ENCODE measurements around the gene HES3. TPM values are rescaled to one million over a fixed set of nuclear protein-coding genes. Genes with fewer than 3 reads are reported as not detected.
A peak's percentile ranks its signal among the peaks of the same experiment; 100 is the strongest.

HES3 gene
- not detected for polyA plus RNA-seq (ENCODE audit: insufficient read length in 4 of 4)

DNA sequence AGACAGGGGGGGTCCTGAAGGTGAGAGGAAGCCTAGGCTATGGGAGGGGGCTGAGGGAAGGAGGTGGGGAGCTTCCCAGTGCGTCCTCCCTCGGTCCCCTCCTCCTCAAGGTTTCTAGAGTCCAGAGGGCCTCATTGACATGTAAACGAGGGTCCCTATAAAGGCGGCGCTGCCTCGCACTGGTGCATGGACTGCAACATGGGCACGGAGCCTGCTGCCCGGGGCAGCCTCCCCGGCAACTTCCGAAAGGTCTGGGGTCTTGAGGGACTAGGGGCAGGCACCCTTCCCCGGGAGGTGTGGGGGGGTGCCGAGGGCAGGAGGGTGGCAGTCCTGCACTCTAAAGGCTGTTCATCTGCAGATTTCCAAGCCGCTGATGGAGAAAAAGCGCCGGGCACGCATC is at the start of gene HES3:
Gene HES3 (plus strand): TSS at position 187 of the 400 bp plus-strand sequence. CDS start 187 bp downstream, at position 374.
- no peak for DNase-seq (ENCODE audit: low read depth in 4 of 4, low spot score in 3 of 4)

DNA sequence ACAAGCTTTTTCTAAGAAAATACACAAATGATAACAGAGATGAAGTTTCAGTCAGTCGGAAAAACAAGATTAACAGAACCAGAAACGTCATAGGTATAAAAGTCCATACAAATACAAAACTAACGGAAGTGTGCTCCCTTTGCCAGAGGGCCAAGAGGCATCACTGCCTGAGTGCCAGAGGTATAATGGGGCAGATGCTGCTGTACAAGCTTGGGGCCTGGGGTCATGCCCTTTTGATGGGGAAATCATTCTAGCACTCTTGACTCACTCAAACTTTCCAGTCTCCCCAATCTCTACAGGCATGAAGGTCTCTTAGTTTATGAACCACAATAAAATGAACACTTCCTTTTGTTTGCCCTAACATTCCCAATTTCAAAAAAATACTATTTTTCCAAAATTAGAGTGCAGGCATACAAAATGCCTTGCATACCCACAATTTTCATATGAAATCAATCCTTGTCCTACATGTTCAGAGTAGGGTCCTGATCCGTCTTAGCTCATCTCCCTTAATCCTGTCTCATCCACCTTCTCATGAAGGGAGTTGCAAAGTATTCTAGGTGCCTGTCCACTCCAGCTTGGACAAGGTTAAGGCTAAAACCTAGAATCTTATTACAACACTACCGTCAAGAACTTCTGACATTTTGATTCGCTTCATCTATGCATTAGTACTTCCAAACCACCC is 46.1 kb upstream of the HES3 start:
- no peak for DNase-seq (ENCODE audit: low read depth in 4 of 4, low spot score in 3 of 4)

DNA sequence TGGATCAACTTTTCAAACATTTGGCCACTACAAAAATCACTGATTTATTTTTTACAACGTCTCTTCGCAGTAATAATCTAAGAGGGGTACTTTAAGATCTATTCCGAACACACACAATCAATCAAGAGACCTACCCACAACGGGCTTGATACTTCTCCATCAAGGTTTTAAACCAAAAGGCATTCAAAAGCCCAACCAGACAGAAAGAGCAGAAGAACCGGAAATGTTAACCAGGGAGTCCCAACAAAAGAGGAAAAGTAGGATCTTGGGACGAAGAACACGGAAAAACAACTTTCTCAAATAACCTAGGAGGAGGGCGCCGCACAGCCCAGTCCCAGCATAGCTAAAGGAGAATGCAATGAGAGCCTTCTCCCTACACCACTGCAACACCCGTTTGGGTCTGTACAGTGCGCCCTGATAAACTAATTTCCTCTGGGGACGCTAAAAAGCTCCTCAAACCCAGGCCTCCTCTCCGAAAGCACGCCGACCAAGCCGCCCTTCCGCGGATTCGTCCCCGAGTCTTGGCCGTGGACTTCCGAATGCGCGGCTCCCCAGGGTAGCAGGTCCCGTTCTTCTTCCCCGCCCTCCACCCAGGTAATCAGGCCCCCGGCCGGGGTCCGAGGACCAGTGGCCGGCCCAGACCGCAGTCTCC is 45.2 kb upstream of the HES3 start:
- DNase-seq (ENCODE audit: low read depth in 4 of 4, low spot score in 3 of 4) = no peak

DNA sequence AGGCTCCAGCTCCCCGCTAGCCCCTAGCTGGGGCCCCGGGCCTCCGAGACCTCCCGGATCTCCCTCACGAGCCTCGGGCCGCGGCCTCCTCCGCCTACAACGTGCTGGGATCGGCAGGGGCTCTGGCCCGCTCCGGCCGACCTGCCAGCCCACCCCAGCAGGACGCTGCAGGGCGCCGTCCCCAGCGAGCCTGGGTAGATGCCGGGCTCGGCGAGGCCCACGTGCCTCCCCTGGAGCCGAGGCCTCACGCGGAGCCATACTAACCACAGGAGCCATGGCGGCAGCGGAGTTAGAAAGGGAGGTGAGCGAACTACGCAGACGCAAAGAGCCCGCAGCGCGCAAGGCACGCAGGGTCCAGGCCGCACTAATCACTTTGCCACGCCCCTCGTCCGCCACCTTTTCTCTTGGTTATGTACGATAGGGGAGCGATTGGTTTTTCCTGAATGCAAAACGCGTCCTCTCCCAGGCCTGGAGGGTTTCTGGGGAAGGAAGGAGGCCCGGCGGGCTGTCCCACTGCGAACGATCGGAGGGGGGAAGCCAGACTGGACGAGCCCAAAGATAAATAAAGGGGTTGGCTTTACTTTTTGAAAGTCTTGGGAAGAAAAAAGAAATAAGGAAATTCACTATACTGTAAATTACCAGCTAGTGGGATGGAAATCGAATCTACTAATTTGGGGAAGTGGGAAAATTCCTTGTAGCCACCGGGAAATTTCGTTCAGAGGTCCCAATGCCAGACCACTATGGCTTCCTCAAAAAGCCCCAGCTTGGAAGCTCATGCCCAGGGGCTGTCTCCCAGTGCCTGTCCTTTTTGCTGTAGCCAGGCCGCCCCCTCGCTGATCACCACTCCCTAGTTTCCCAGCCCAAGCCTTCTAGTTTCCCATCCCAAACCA is 44.4 kb upstream of the HES3 start, which contains the start of gene RPL22:
Gene RPL22 (minus strand): TSS at position 298 of the 890 bp plus-strand sequence. CDS start 22 bp downstream, at position 276.
- peak; percentile 93 to 99 (median 98) for DNase-seq (ENCODE audit: low read depth in 4 of 4, low spot score in 3 of 4)

DNA sequence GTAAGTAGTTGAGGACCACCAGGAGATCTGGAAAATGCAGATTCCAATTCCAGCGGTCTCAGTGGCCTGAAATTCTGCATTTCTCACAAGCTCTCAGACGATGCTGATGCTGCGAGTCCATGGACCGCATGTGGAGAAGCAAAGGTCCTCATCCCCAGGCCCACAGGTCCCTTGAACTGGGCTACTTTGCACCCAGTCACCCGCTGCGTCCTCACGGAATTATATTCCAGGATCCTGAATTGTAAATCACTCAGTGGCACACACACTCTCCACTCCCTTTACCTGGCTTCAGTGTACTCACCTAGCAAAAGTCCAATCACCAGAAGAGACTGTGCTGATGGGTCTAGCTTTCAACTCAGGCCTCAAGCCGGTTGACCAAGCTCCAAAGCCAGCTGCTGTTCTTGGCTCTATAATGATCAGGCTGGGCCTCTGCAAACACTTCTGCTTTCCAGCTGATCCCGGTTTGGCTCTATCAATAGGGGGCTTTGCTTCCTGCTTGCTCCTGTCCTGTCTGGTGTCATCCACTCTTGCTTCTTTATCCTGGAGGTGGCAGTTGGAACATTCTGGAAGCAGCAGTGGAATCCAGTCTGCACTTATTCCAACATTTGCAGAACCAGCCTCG is 43.7 kb upstream of the HES3 start:
- DNase-seq (ENCODE audit: low read depth in 4 of 4, low spot score in 3 of 4) = no peak

DNA sequence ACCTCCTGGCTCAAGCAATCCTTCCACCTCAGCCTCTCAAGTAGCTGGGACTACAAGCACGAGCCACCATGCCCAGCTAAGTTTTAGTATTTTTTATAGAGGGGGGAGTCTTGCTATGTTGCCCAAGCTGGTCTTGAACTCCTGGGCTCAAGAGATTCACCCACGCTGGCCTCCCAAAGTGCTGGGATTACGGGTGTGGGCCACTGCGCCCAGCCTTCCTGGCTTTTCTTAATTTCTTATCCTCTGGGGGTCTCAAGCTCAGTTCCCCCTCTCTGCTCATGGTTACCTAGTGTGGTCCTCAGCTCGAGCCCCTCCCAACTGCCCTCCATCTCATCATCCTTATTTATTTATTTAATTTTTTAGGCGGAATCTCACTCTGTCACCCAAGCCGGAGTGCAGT is 41.7 kb upstream of the HES3 start:
- no peak for DNase-seq (ENCODE audit: low read depth in 4 of 4, low spot score in 3 of 4)

GRCh38 chr1:6205849-6206519 is 38.0 kb upstream of the HES3 start, which contains the start of gene RNF207:
TSS of gene RNF207 (plus strand) at chr1:6206119. CDS start at chr1:6206536, 417 bp downstream.
- DNase-seq (ENCODE audit: low read depth in 4 of 4, low spot score in 3 of 4) = peak in 2 of 4 donors; percentile 54 to 58

- DNase-seq (ENCODE audit: low read depth in 4 of 4, low spot score in 3 of 4) = no peak
Observed at GRCh38 chr1:6206520-6206855, 37.5 kb upstream of the HES3 start.

DNA sequence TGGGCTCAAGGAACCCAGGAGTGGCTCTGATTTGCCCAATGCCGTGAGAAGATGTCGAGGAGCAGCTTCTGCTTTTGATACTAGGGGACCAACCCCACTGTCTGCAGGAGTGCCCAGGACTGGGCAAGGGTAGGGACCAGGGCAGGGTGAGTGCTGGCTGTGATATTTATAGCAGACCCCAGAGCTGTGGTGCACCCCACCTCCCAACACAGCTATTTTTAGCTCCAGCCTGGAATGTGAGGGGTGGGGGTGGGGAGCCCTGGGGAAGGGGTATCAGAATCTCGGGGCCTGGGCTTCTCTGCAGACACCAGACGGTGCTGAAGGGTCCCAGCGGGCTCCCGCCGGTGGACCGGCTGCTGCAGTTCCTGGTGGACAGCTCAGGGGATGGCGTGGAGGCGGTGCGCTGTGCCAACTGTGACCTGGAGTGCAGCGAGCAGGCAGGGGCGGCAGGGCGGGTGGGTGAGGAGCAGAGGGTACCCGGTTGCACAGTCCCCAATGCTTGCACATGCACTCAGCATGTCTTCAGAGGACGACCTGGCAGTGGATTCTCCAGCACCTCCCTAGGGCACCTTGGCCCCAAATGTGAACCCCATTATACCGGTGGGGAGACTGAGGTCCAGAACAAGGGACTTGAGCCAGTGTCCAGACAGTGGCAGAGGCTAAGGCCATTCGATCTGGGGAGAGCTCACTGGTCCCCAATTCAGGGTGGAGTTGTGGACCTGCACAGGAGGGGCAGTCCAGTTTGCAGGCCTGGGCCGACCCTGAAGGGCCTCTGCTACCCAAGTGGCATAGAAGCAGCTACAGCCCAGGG is 36.7 kb upstream of the HES3 start:
- no peak for DNase-seq (ENCODE audit: low read depth in 4 of 4, low spot score in 3 of 4)

- no peak for DNase-seq (ENCODE audit: low read depth in 4 of 4, low spot score in 3 of 4)
Observed at GRCh38 chr1:6207921-6208320, 36.1 kb upstream of the HES3 start.

DNA sequence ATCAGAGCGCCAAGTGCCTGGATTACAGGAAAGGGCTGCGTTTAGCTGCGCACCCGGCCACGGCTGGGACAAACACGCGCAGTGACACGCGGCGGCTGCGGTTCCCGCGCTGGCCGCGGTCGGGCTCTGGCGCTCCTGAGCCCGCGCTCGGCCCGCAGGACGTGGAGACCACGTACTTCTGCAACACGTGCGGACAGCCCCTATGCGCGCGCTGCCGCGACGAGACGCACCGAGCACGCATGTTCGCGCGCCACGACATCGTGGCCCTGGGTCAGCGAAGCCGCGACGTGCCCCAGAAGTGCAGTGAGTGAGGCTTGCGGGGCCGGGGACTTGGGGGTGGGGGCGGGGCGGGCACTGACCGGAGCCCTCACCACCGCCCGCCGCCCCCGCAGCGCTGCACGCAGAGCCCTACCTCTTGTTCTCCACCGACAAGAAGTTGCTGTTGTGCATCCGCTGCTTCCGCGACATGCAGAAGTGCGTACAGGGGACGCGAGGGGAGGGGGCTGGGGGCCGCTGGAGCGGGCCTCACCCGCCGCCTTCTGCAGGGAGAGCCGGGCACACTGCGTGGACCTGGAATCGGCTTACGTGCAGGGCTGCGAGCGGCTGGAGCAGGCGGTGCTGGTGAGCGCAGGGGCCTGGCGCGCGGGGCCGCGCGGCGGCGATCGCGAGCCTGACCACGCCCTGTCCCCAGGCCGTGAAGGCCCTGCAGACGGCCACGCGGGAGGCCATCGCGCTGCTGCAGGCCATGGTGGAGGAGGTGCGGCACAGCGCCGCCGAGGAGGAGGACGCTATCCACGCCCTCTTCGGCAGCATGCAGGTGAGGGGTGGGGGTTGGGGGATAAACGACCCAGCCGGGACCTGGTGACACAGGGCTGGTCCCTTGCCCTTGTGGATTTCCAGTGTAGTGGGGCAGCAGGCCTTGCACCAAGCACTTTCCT is 35.0 kb upstream of the HES3 start:
- DNase-seq (ENCODE audit: low read depth in 4 of 4, low spot score in 3 of 4) = no peak

DNA sequence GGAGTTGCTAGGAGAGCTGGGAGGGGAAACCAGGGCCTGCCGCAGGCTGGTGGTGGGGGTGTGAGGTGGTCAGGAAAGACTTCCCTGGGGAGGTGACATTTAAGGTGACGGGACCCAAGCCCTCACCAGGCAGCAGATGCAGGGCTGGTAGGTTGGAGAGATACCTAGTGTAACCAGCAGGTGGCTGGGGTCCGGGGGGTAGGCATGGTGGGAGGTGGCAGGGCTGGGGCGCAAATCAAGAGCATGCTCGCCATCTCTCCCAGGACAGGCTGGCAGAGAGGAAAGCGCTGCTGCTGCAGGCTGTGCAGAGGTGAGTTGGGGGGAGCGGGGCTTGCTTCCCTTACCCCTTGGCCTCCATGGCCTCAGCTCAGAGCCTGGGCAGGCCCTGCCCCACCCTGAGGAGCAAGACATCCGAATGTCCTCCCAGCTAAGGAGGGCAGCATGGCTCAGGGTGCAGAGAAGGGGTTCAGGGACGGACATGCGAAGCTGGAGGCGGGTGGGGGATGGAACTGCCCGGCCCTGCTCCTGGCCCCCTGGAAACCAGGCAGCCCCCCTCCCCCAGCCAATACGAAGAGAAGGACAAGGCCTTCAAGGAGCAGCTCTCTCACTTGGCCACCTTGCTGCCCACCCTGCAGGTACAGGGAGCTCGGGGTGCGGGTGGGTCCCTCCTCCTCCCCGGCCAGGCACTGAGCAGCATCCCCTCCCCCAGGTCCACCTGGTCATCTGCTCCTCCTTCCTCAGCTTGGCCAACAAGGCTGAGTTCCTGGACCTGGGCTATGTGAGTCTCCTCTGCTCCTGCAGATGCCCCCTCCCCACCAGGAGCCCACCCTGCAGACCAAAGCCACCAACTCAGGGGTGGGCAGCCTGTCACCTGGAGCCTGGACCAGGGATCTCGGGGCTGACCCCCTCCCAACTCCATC is 34.1 kb upstream of the HES3 start:
- no peak for DNase-seq (ENCODE audit: low read depth in 4 of 4, low spot score in 3 of 4)

DNA sequence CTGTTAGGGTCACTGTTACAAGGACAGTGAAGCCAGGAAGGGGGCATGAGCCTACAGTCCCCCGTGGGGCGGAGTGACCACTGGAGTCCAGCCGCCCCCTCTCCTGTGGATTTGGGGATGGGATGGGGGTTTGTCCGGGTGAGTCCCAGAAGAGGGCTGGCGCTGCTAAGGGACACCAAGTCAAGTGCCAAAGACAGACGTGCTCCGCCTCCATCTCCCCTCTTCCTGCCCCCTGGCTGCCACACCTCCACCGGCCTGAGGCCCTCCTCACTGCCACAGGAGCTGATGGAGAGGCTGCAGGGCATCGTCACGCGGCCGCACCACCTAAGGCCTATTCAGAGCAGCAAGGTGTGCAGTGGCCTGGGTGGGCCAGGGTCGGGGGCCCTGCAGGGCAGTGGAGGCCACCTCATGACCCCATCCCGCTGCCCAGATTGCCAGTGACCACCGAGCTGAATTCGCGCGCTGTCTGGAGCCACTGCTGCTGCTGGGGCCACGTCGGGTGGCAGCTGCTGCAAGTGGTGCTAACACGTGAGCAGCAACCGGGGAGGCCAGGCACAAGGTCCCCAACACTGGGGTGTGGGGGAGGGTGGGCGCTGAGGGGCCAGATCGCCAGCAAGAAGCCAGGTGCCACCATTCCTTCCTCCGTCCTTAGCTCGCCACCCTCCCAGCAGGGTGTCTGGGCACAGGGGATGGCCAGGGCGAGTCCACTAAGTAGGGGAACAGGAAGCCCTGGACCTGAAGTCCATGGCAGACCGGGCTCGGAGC is 33.2 kb upstream of the HES3 start:
- no peak for DNase-seq (ENCODE audit: low read depth in 4 of 4, low spot score in 3 of 4)

DNA sequence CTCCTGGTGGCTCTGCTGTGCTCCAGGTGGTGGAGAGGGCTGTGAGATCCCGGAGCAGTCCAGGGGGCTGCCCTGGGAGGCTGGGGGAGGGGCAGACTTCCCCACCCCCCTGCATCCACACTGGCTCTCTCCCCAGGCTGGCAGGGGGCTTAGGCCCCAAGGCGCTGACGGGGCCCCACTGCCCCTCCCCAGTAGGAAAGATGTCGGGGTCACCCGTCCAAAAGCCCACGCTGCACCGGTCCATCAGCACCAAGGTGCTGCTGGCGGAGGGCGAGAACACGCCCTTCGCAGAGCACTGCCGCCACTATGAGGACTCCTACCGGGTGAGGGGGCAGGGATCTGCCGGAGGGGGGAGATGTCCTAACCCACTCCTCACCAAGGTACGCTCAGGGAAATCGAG is 32.2 kb upstream of the HES3 start:
- no peak for DNase-seq (ENCODE audit: low read depth in 4 of 4, low spot score in 3 of 4)

DNA sequence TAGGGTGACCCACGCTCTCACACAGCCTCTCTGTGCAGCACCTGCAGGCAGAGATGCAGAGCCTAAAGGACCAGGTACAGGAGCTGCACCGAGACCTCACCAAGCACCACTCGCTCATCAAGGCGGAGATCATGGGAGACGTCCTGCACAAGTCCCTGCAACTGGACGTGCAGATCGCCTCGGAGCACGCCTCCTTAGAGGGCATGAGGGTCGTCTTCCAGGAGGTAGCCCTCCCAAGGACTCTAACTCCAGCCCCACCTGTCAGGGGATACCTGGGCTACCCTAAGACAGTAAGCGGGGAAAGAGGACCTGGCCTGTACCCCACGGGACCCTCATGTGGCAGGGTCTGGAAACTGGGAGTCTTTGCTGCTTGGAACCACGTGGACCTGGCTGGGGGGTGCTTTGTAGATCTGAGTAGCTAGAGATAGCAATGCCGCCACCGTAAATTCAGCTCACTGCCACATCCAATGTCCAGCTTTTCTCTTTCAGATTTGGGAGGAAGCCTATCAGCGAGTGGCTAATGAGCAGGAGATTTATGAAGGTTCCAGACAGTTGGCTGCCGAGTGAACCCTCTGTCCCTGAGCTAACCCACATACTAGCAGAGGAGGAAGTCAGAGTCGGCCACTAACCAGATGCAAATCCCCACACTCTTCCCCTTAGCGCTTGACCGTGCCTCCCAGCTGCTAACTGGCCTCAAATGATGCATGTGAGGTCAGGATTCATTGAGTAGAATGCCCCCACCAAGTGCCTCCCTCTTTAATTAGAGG is 31.6 kb upstream of the HES3 start:
- no peak for DNase-seq (ENCODE audit: low read depth in 4 of 4, low spot score in 3 of 4)

All from right renal pelvis (tissue), 4 donors.